Astrocyte (in vitro differentiated cells and primary cell): ENCODE data around the gene CAMK2G. TPM values are rescaled to one million over a fixed set of nuclear protein-coding genes. Genes with fewer than 3 reads are reported as not detected.

ENCODE experiments used
- DNase-seq: peaks from one replicate; pipeline ENCODE4 v3.0.0-alpha.2; 2010; ENCODE audit warnings: low read depth
- FAIRE-seq: peaks from 2 replicates; lab custom pipeline; 2011; peaks lifted over from hg19 to GRCh38; lab: Jason Lieb, UNC
- H2AFZ ChIP-seq: 2 replicates; pipeline ENCODE4 v1.6.0; 2012; ENCODE audit warnings: low read depth, low read length, inconsistent platforms
- H3K27ac ChIP-seq: 2 replicates; pipeline ENCODE4 v1.5.1; 2011; ENCODE audit warnings: low read depth, low read length, inconsistent platforms
- H3K27me3 ChIP-seq: 2 replicates; pipeline ENCODE4 v1.6.0; 2011; ENCODE audit warnings: low read length, inconsistent platforms; ENCODE audit not compliant: insufficient read depth
- H3K36me3 ChIP-seq: 2 replicates; pipeline ENCODE4 v1.5.1; 2011; ENCODE audit warnings: low read length, inconsistent platforms; ENCODE audit not compliant: insufficient read depth
- H3K4me1 ChIP-seq: 2 replicates; pipeline ENCODE4 v1.5.1; 2011; ENCODE audit warnings: low read length, inconsistent platforms; ENCODE audit not compliant: insufficient read depth
- H3K4me2 ChIP-seq: 2 replicates; pipeline ENCODE4 v1.6.0; 2012; ENCODE audit warnings: low read length, inconsistent platforms
- H3K4me3 ChIP-seq: 2 replicates; pipeline ENCODE4 v1.5.1; 2011; ENCODE audit warnings: low read depth, mild to moderate bottlenecking, low read length, inconsistent platforms; ENCODE audit not compliant: insufficient read depth
- H3K79me2 ChIP-seq: 2 replicates; pipeline ENCODE4 v1.6.0; 2012; ENCODE audit warnings: mild to moderate bottlenecking, low read length, inconsistent platforms; ENCODE audit not compliant: insufficient read depth
- H3K9ac ChIP-seq: 2 replicates; pipeline ENCODE4 v1.6.0; 2012; ENCODE audit warnings: mild to moderate bottlenecking, low read length, inconsistent platforms
- H3K9me3 ChIP-seq: 2 replicates; pipeline ENCODE4 v1.5.1; 2012; ENCODE audit warnings: low read depth, mild to moderate bottlenecking, low read length, inconsistent platforms; ENCODE audit not compliant: insufficient read depth
- H4K20me1 ChIP-seq: 2 replicates; pipeline ENCODE4 v1.6.0; 2012; ENCODE audit warnings: low read length, inconsistent platforms; ENCODE audit not compliant: insufficient read depth
- H3K27ac Mint-ChIP-seq: one replicate; pipeline ENCODE4 v1.8.0; 2021; ENCODE audit warnings: mild to moderate bottlenecking, mixed read lengths; ENCODE audit not compliant: unreplicated experiment
- H3K27me3 Mint-ChIP-seq: one replicate; pipeline ENCODE4 v1.8.0; 2021; ENCODE audit warnings: low read depth, mixed read lengths; ENCODE audit not compliant: unreplicated experiment
- H3K36me3 Mint-ChIP-seq: one replicate; pipeline ENCODE4 v1.8.0; 2021; ENCODE audit warnings: low read depth, mixed read lengths; ENCODE audit not compliant: unreplicated experiment
- H3K4me1 Mint-ChIP-seq: one replicate; pipeline ENCODE4 v1.8.0; 2021; ENCODE audit warnings: low read depth, mixed read lengths; ENCODE audit not compliant: unreplicated experiment
- H3K4me3 Mint-ChIP-seq: one replicate; pipeline ENCODE4 v1.8.0; 2021; ENCODE audit warnings: mild to moderate bottlenecking, moderate library complexity, mixed read lengths; ENCODE audit not compliant: unreplicated experiment
- H3K9me3 Mint-ChIP-seq: one replicate; pipeline ENCODE4 v1.8.0; 2021; ENCODE audit warnings: mild to moderate bottlenecking, mixed read lengths; ENCODE audit not compliant: unreplicated experiment
- CTCF ChIP-seq: IDR thresholded peaks from 2 replicates; pipeline ENCODE4 v1.5.1; 2011; ENCODE audit warnings: low read depth, mild to moderate bottlenecking, inconsistent platforms, low read length, moderate library complexity; ENCODE audit not compliant: insufficient read depth
- EZH2 ChIP-seq: IDR thresholded peaks from 2 replicates; pipeline ENCODE4 v1.6.1; 2012; ENCODE audit warnings: mild to moderate bottlenecking, low read length, inconsistent platforms; ENCODE audit not compliant: insufficient read depth
- total RNA-seq: library from RNA; stranded (reverse); gene quantifications from 2 replicates; pipeline ENCODE4 v1.2.1, GENCODE V29; 2021

The CAMK2G gene
- total RNA-seq, 1 donor from 2014 or later, result 19.8 TPM

- Histone ChIP-seq H3K27me3 (no peaks in the 10 kb centered on the region), H3K4me2 (peak overlapping the region; percentile 23), H4K20me1 (no peaks in the 10 kb centered on the region), H2AFZ (no peak overlapping the region), H3K27ac (peak overlapping the region; percentile 32), H3K36me3 (peaks cover 4% of the 10 kb centered on the region), H3K9me3 (no peaks in the 10 kb centered on the region), H3K9ac (peak overlapping the region; percentile 5), H3K4me3 (no peak overlapping the region), H3K4me1 (peaks cover 22% of the 10 kb centered on the region), H3K79me2 (peaks cover 2% of the 10 kb centered on the region)
- FAIRE-seq (no peak), DNase-seq (no peak)
- Mint-ChIP-seq H3K9me3 (no peaks in the 10 kb centered on the region), H3K4me3 (peak overlapping the region; percentile 29), H3K36me3 (peaks cover 17% of the 10 kb centered on the region), H3K27me3 (no peaks in the 10 kb centered on the region), H3K27ac (peak overlapping the region; percentile 83), H3K4me1 (peaks cover 9% of the 10 kb centered on the region)
- TF ChIP-seq EZH2, result no peak
- no peak for TF ChIP-seq CTCF
Measured at GRCh38 chr10:73815719-73816030, 58.7 kb downstream of the CAMK2G start.

DNA sequence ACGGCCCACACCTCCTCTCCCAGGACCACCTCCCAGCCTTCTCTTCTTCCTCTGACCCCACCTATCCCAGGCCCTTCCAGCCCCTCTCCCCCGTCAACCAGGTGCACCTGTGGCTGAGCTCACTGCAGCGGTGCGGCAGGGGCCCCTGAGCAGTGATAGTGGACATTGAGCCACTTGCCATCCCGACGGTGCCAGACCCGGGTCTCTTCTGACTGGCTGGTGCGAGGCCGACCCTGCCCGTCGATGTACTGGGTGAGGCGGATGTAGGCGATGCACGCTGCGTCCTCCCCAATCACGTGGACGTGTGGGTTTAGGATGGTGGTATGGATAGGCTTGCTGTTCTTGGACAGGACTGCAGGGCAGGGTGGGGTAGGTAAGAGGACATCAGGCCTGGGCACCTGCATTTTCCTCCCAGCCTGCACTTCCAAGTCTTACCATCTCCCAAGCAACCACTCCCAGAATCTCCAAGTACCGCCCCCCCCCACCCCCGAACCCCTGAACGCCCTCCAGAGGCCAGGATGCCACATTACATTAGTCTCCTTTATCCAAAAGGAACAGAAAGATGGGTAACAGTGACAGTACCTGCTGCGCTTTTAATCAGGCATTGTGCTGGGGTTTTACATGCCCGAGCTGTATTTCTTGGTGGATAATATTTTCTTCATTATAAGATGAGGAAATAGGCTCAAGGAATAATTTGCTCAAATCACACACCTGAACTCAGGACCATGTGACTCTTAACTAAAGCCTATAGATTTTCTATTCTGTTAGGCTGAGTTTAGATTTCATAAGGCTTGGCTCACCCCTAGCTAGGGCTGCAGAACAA, 59.2 kb downstream of the CAMK2G start:
- Mint-ChIP-seq H3K36me3 (peaks cover 20% of the 10 kb centered on the region), H3K4me3 (peak overlapping the region; percentile 11), H3K9me3 (no peaks in the 10 kb centered on the region), H3K27ac (no peak overlapping the region), H3K4me1 (peaks cover 11% of the 10 kb centered on the region), H3K27me3 (no peaks in the 10 kb centered on the region)
- H3K4me2 ChIP-seq, result no peak overlapping the region
- peak overlapping the region; percentile 5 for H3K9ac ChIP-seq
- H3K27me3 ChIP-seq, result no peaks in the 10 kb centered on the region
- H2AFZ ChIP-seq, result no peak overlapping the region
- H3K36me3 ChIP-seq, result peaks cover 4% of the 10 kb centered on the region
- H3K4me1 ChIP-seq, result peaks cover 26% of the 10 kb centered on the region
- H3K9me3 ChIP-seq, result no peaks in the 10 kb centered on the region
- no peak overlapping the region for H3K4me3 ChIP-seq
- FAIRE-seq (no peak), DNase-seq (no peak)
- H3K27ac ChIP-seq, result no peak overlapping the region
- TF ChIP-seq EZH2 (no peak), CTCF (no peak)
- H4K20me1 ChIP-seq, result peaks cover under 1% of the 10 kb centered on the region
- peaks cover 6% of the 10 kb centered on the region for H3K79me2 ChIP-seq

- H3K4me1 ChIP-seq, result peaks cover 19% of the 10 kb centered on the region
- H3K27ac ChIP-seq, result no peak overlapping the region
- peaks cover 4% of the 10 kb centered on the region for H3K36me3 ChIP-seq
- FAIRE-seq, result no peak
- H3K9me3 ChIP-seq, result no peaks in the 10 kb centered on the region
- H3K27me3 ChIP-seq, result no peaks in the 10 kb centered on the region
- TF ChIP-seq EZH2, result no peak
- Mint-ChIP-seq H3K36me3 (peaks cover 20% of the 10 kb centered on the region), H3K27me3 (no peaks in the 10 kb centered on the region), H3K27ac (no peak overlapping the region), H3K4me1 (peaks cover 10% of the 10 kb centered on the region), H3K4me3 (no peak overlapping the region), H3K9me3 (no peaks in the 10 kb centered on the region)
- H2AFZ ChIP-seq, result no peak overlapping the region
- H3K9ac ChIP-seq, result no peak overlapping the region
- no peak for DNase-seq
- peaks cover 5% of the 10 kb centered on the region for H4K20me1 ChIP-seq
- H3K4me2 ChIP-seq, result no peak overlapping the region
- no peak overlapping the region for H3K4me3 ChIP-seq
- H3K79me2 ChIP-seq, result peaks cover 6% of the 10 kb centered on the region
Measured at GRCh38 chr10:73814276-73814895, 60.0 kb downstream of the CAMK2G start.
